ENCODE data around the gene TMEM50B.

DNA sequence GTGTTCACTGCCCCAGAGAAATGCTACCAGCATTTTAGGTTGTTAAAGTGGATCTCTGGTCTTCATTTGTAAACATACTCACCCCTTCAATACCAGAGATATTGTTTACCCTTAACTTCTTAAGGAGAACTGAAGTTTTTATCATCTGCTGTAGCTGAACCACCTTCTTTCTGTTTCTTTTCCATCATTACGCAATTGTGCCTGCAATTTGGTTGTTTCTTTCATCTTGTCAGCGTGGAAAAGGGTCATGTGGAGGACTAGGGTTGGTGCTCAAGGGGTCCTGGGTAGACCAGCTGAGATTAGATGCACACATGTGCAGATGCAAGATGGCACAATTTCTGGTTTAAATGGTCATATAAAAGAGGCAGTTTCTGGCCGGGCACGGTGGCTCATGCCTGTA lies 39.1 kb upstream of the TMEM50B start:
- TF ChIP-seq EZH2 (IDR thresholded peaks at IDR 0.05; ENCODE audit: low read length, missing control alignments): no peak
- TF ChIP-seq, protein P1, sequence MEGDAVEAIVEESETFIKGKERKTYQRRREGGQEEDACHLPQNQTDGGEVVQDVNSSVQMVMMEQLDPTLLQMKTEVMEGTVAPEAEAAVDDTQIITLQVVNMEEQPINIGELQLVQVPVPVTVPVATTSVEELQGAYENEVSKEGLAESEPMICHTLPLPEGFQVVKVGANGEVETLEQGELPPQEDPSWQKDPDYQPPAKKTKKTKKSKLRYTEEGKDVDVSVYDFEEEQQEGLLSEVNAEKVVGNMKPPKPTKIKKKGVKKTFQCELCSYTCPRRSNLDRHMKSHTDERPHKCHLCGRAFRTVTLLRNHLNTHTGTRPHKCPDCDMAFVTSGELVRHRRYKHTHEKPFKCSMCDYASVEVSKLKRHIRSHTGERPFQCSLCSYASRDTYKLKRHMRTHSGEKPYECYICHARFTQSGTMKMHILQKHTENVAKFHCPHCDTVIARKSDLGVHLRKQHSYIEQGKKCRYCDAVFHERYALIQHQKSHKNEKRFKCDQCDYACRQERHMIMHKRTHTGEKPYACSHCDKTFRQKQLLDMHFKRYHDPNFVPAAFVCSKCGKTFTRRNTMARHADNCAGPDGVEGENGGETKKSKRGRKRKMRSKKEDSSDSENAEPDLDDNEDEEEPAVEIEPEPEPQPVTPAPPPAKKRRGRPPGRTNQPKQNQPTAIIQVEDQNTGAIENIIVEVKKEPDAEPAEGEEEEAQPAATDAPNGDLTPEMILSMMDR (conservative IDR thresholded peaks at IDR 0.05 in 1 of 2, IDR thresholded peaks at IDR 0.05 in 1 of 2; ENCODE audit: low read depth in 1 of 2, low read length in 2 of 2): no peak

Data from fibroblast of lung (primary cell).